MCF 10A (cell line): Measurements from ENCODE around the gene SORBS1. TPM values are rescaled to one million over a fixed set of nuclear protein-coding genes. Genes with fewer than 3 reads are reported as not detected.

ENCODE experiments used
- BruUV-seq: library from RNA; stranded (reverse); fragments of 400-500 nt; replicated peaks from 2 replicates; lab custom pipeline; 2021; lab: Mats Ljungman, UMichigan
- CTCF ChIA-PET: fragments of 300-600 bp; sonication (Branson Sonifier 250); formaldehyde crosslinking; extraction: SDS; loops from one replicate; lab custom pipeline; 2021; ENCODE audit warnings: antibody characterized with exemption, inconsistent platforms; lab: Yijun Ruan, JAX
- POLR2A ChIA-PET: fragments of 300-600, 350-650 bp; sonication (Branson Sonifier 250); formaldehyde crosslinking; extraction: SDS; loops from one replicate; lab custom pipeline; 2020; ENCODE audit warnings: antibody characterized with exemption, inconsistent platforms; lab: Yijun Ruan, JAX
- DNase-seq: peaks from one replicate; pipeline ENCODE4 v3.0.0-alpha.2; 2018; ENCODE audit not compliant: unreplicated experiment
- H3K27ac Mint-ChIP-seq: one replicate; pipeline ENCODE4 v1.8.0; 2022; ENCODE audit warnings: mild to moderate bottlenecking, low read depth, mixed read lengths; ENCODE audit not compliant: unreplicated experiment
- H3K27me3 Mint-ChIP-seq: one replicate; pipeline ENCODE4 v1.8.0; 2022; ENCODE audit warnings: mixed read lengths; ENCODE audit not compliant: insufficient read depth, unreplicated experiment
- H3K36me3 Mint-ChIP-seq: one replicate; pipeline ENCODE4 v1.8.0; 2022; ENCODE audit warnings: mild to moderate bottlenecking, moderate library complexity, mixed read lengths; ENCODE audit not compliant: insufficient read depth, unreplicated experiment
- H3K4me1 Mint-ChIP-seq: one replicate; pipeline ENCODE4 v1.8.0; 2022; ENCODE audit warnings: mixed read lengths; ENCODE audit not compliant: insufficient read depth, unreplicated experiment
- H3K4me3 Mint-ChIP-seq: one replicate; pipeline ENCODE4 v1.8.0; 2022; ENCODE audit warnings: mild to moderate bottlenecking, moderate library complexity, mixed read lengths; ENCODE audit not compliant: unreplicated experiment
- H3K9me3 Mint-ChIP-seq: one replicate; pipeline ENCODE4 v1.8.0; 2022; ENCODE audit warnings: mixed read lengths; ENCODE audit not compliant: unreplicated experiment
- CTCF ChIP-seq: fragments of 200-600 bp; IDR thresholded peaks from one replicate; pipeline ENCODE4 v1.8.0; 2022; ENCODE audit warnings: antibody characterized with exemption, mild to moderate bottlenecking; ENCODE audit not compliant: unreplicated experiment
- intact Hi-C: fragments of 100-400 bp; cut with micrococcal nuclease; formaldehyde crosslinking; loops from 2 replicates; pipeline ENCODE4 v1.14.1; 2022
- total RNA-seq: library from RNA; stranded (reverse); gene quantifications from 2 replicates; pipeline ENCODE4 v1.2.3, GENCODE V29; 2022

SORBS1 gene
- total RNA-seq, 1 experiment from 2014 or later: 1.0 TPM

- no peak for DNase-seq
- Mint-ChIP-seq H3K36me3 (no peaks in the 10 kb centered on the region), H3K4me1 (no peaks in the 10 kb centered on the region), H3K27ac (no peak overlapping the region), H3K27me3 (no peaks in the 10 kb centered on the region), H3K9me3 (no peaks in the 10 kb centered on the region), H3K4me3 (no peak overlapping the region)
- intact Hi-C loops: no loop called here
- ChIA-PET POLR2A (no interaction called here), CTCF (interaction anchor here (0.6 kb wide), 1 partner anchor 54 kb away, joined by 3 read pairs; no protein-coding TSS in a partner anchor)
- TF ChIP-seq CTCF: no peak
- BruUV-seq: no TSS peak
Measured at GRCh38 chr10:95531058-95531809, 29.9 kb downstream of the SORBS1 start.

GRCh38 chr10:95530561-95530960 is 30.6 kb downstream of the SORBS1 start:
- intact Hi-C loops: no loop called here
- CTCF ChIA-PET: interaction anchor here (0.9 kb wide), 1 partner anchor 9 kb away, joined by 4 read pairs; no protein-coding TSS in a partner anchor
- Mint-ChIP-seq H3K27ac (no peak overlapping the region), H3K27me3 (no peaks in the 10 kb centered on the region), H3K4me3 (no peak overlapping the region), H3K4me1 (no peaks in the 10 kb centered on the region), H3K9me3 (no peaks in the 10 kb centered on the region), H3K36me3 (no peaks in the 10 kb centered on the region)
- POLR2A ChIA-PET: no interaction called here
- TF ChIP-seq CTCF: no peak
- BruUV-seq: no TSS peak
- no peak for DNase-seq

- ChIA-PET POLR2A (no interaction called here), CTCF (interaction anchor here (0.9 kb wide), 1 partner anchor 9 kb away, joined by 4 read pairs; no protein-coding TSS in a partner anchor)
- no peak for TF ChIP-seq CTCF
- Mint-ChIP-seq H3K36me3 (no peaks in the 10 kb centered on the region), H3K27me3 (no peaks in the 10 kb centered on the region), H3K4me3 (no peak overlapping the region), H3K9me3 (no peaks in the 10 kb centered on the region), H3K4me1 (no peaks in the 10 kb centered on the region), H3K27ac (no peak overlapping the region)
- DNase-seq: no peak
- intact Hi-C loops: no loop called here
- BruUV-seq: no TSS peak
Measured at GRCh38 chr10:95530029-95530428, 31.1 kb downstream of the SORBS1 start.

- no peak overlapping the region for H3K27ac Mint-ChIP-seq
- BruUV-seq: no TSS peak
- no peak overlapping the region for H3K4me3 Mint-ChIP-seq
- no peaks in the 10 kb centered on the region for H3K4me1 Mint-ChIP-seq
- ChIA-PET POLR2A (no interaction called here), CTCF (interaction anchor here (0.6 to 0.8 kb wide), 2 partner anchors 34 to 339 kb away, joined by 3 read pairs; no protein-coding TSS in a partner anchor)
- H3K9me3 Mint-ChIP-seq: no peaks in the 10 kb centered on the region
- H3K36me3 Mint-ChIP-seq: no peaks in the 10 kb centered on the region
- intact Hi-C loops: no loop called here
- no peak for TF ChIP-seq CTCF
- H3K27me3 Mint-ChIP-seq: no peaks in the 10 kb centered on the region
- no peak for DNase-seq
Measured at GRCh38 chr10:95526044-95526443, 35.1 kb downstream of the SORBS1 start.
